SK-N-SH treated with all-trans-retinoic acid at 6 μM for 48 hours (cell line): ENCODE measurements around the gene KIT.
A peak's percentile ranks its signal among the peaks of the same experiment; 100 is the strongest.

Experiments
- ATAC-seq: fragments of 200-7000 bp; cut with Tn5 transposase; 3 replicates; pipeline ENCODE4 v1.9.1; 2020; ENCODE audit warnings: mild to moderate bottlenecking, moderate library complexity
- ARNTL ChIP-seq: fragments of 450-650 bp; formaldehyde crosslinking; IDR thresholded peaks from 2 replicates; pipeline ENCODE4 v1.5.0; 2020; ENCODE audit warnings: low read depth, mild to moderate bottlenecking, moderate library complexity, borderline replicate concordance
- BACH2 ChIP-seq: fragments of 250-450 bp; sonication (Bioruptor Pico); IDR thresholded peaks from 2 replicates; pipeline ENCODE4 v1.9.0; 2021; ENCODE audit warnings: mild to moderate bottlenecking, borderline replicate concordance
- CSDC2 ChIP-seq: fragments of 250-450 bp; sonication (Bioruptor Pico); IDR thresholded peaks from 2 replicates; pipeline ENCODE4 v1.5.0; 2020; ENCODE audit warnings: mild to moderate bottlenecking, moderate library complexity
- ESRRG ChIP-seq: fragments of 250-450 bp; sonication (Bioruptor Pico); IDR thresholded peaks from 2 replicates; pipeline ENCODE4 v1.6.1; 2021; ENCODE audit warnings: mild to moderate bottlenecking
- GLIS3 ChIP-seq: fragments of 250-450 bp; sonication (Bioruptor Pico); IDR thresholded peaks from 2 replicates; pipeline ENCODE4 v1.5.0; 2020; ENCODE audit warnings: mild to moderate bottlenecking, moderate library complexity
- ISL1 ChIP-seq: fragments of 250-450 bp; sonication (Bioruptor Pico); IDR thresholded peaks from 2 replicates; pipeline ENCODE4 v2.1.2; 2022; ENCODE audit warnings: mild to moderate bottlenecking, moderate library complexity
- PPARA ChIP-seq: fragments of 250-450 bp; sonication (Bioruptor Pico); IDR thresholded peaks from 2 replicates; pipeline ENCODE4 v1.5.0; 2020; ENCODE audit warnings: mild to moderate bottlenecking, borderline replicate concordance
- RARB ChIP-seq: fragments of 250-450 bp; sonication (Bioruptor Pico); IDR thresholded peaks from 2 replicates; pipeline ENCODE4 v1.8.0; 2021; ENCODE audit warnings: mild to moderate bottlenecking, moderate library complexity
- SNAI2 ChIP-seq: fragments of 250-450 bp; sonication (Bioruptor Pico); IDR thresholded peaks from 2 replicates; pipeline ENCODE4 v1.5.0; 2020; ENCODE audit warnings: mild to moderate bottlenecking, moderate library complexity
- TCF4 ChIP-seq: fragments of 250-450 bp; sonication (Bioruptor Pico); IDR thresholded peaks from 2 replicates; pipeline ENCODE4 v1.8.0; 2021; ENCODE audit warnings: mild to moderate bottlenecking, moderate library complexity, borderline replicate concordance
- ZC3H10 ChIP-seq: fragments of 250-450 bp; sonication (Bioruptor Pico); IDR thresholded peaks from 2 replicates; pipeline ENCODE4 v1.5.1; 2021; ENCODE audit warnings: mild to moderate bottlenecking, moderate library complexity
- ZFP3 ChIP-seq: fragments of 250-450 bp; sonication (Bioruptor Pico); IDR thresholded peaks from 2 replicates; pipeline ENCODE4 v1.5.0; 2020; ENCODE audit warnings: mild to moderate bottlenecking, moderate library complexity
- ZFP30 ChIP-seq: fragments of 450-650 bp; formaldehyde crosslinking; IDR thresholded peaks from 2 replicates; pipeline ENCODE4 v1.5.0; 2022; ENCODE audit warnings: mild to moderate bottlenecking, moderate library complexity
- ZNF565 ChIP-seq: fragments of 450-650 bp; formaldehyde crosslinking; conservative IDR thresholded peaks from 2 replicates; pipeline ENCODE4 v1.5.0; 2020; ENCODE audit warnings: low read depth, mild to moderate bottlenecking, moderate library complexity
- ZNF70 ChIP-seq: fragments of 450-650 bp; formaldehyde crosslinking; IDR thresholded peaks from 2 replicates; pipeline ENCODE4 v1.5.0; 2020; ENCODE audit warnings: mild to moderate bottlenecking, moderate library complexity
- ZNF8 ChIP-seq: fragments of 450-650 bp; formaldehyde crosslinking; IDR thresholded peaks from 2 replicates; pipeline ENCODE4 v1.5.0; 2020; ENCODE audit warnings: mild to moderate bottlenecking, moderate library complexity
- TF ChIP-seq, protein P1 (sequence below): fragments of 250-450 bp; sonication (Bioruptor Pico); IDR thresholded peaks from 2 replicates; pipeline ENCODE4 v1.5.1; 2021; ENCODE audit warnings: mild to moderate bottlenecking, moderate library complexity
- TF ChIP-seq, protein P2 (sequence below): fragments of 250-450 bp; sonication (Bioruptor Pico); IDR thresholded peaks from 2 replicates; pipeline ENCODE4 v1.5.0; 2020; ENCODE audit warnings: mild to moderate bottlenecking, moderate library complexity
- TF ChIP-seq, protein P3 (sequence below): fragments of 250-450 bp; sonication (Bioruptor Pico); IDR thresholded peaks from 2 replicates; pipeline ENCODE4 v1.8.0; 2020; ENCODE audit warnings: mild to moderate bottlenecking, moderate library complexity, borderline replicate concordance

Gene KIT

DNA sequence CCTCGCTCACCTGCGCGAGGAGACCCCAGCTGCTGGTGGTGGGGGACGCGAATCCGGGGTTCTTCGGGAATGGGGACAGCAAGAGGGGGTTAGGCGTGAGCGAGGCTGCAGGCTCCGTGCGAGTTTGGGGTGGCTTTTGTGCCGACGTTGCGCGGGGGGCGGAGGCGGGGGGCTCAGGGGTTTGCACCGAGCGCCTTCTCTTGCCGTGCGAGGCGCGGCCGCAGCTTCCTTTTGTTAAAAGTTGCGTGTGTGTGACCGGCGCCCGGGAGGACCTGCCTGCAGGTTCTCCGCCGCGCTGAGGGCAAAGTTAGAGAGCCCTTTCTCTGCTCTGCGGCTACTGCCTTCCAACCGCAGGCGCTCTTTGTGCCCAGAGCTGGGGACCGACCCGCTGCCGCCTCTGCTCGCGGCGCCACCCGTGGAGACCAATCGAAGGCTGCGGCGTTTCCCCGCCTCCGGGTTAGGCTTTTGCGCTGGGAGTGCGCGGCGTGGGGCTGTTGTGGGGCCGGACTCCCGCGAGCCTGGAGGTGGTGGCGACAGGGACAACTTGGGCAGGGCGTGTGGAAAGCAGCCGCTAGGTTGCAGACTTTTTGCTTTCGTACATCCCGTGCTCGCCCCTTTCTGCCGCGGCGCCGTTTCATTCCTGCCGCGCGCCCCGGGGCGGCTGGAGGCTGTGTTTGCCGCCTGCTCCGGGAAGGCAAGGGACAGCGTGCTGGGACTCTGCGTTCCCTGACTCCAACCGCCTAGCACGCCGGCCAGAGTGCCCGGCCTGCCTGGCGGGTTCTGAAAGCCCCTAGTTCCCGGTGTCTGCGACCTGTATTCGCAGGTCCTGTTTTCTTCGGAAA is 716 bp downstream of the KIT start:
- ATAC-seq, result peak; percentile 78

DNA sequence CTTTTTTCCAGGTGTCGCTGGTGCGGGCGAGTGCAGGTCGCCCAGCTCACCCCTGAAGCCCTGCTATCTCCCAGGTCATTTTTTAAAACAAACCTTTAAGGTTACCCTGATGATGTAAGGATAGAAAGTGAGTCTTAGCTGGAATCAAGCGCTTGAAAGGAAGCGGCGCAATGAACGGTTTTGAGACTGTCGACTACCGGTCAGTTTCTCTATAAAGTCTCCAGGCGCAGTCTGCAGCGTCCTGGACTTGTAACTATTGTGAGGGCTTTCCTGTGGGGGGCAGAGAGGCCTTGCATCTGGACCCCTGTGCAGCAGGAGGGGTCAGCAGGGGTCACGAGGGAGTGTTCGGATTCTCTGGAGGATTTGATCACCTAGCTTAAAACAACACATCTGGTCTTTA is 1.6 kb downstream of the KIT start:
- peak; percentile 18; the same call in 2 of the 3 replicates for ATAC-seq
- TF ChIP-seq ISL1 (CRISPR knock-in tag) (no peak), GLIS3 (CRISPR knock-in tag) (no peak), ZNF565 (CRISPR knock-in tag) (no peak), ESRRG (no peak), SNAI2 (CRISPR knock-in tag) (no peak), CSDC2 (no peak), ZC3H10 (no peak), BACH2 (CRISPR knock-in tag) (no peak), ZFP3 (CRISPR knock-in tag) (no peak), ZNF8 (CRISPR knock-in tag) (no peak)
- TF ChIP-seq, protein P1, sequence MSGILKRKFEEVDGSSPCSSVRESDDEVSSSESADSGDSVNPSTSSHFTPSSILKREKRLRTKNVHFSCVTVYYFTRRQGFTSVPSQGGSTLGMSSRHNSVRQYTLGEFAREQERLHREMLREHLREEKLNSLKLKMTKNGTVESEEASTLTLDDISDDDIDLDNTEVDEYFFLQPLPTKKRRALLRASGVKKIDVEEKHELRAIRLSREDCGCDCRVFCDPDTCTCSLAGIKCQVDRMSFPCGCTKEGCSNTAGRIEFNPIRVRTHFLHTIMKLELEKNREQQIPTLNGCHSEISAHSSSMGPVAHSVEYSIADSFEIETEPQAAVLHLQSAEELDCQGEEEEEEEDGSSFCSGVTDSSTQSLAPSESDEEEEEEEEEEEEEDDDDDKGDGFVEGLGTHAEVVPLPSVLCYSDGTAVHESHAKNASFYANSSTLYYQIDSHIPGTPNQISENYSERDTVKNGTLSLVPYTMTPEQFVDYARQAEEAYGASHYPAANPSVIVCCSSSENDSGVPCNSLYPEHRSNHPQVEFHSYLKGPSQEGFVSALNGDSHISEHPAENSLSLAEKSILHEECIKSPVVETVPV, result no peak
- TF ChIP-seq, protein P2, sequence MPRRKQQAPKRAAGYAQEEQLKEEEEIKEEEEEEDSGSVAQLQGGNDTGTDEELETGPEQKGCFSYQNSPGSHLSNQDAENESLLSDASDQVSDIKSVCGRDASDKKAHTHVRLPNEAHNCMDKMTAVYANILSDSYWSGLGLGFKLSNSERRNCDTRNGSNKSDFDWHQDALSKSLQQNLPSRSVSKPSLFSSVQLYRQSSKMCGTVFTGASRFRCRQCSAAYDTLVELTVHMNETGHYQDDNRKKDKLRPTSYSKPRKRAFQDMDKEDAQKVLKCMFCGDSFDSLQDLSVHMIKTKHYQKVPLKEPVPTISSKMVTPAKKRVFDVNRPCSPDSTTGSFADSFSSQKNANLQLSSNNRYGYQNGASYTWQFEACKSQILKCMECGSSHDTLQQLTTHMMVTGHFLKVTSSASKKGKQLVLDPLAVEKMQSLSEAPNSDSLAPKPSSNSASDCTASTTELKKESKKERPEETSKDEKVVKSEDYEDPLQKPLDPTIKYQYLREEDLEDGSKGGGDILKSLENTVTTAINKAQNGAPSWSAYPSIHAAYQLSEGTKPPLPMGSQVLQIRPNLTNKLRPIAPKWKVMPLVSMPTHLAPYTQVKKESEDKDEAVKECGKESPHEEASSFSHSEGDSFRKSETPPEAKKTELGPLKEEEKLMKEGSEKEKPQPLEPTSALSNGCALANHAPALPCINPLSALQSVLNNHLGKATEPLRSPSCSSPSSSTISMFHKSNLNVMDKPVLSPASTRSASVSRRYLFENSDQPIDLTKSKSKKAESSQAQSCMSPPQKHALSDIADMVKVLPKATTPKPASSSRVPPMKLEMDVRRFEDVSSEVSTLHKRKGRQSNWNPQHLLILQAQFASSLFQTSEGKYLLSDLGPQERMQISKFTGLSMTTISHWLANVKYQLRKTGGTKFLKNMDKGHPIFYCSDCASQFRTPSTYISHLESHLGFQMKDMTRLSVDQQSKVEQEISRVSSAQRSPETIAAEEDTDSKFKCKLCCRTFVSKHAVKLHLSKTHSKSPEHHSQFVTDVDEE (CRISPR knock-in tag), result no peak
- TF ChIP-seq, protein P3, sequence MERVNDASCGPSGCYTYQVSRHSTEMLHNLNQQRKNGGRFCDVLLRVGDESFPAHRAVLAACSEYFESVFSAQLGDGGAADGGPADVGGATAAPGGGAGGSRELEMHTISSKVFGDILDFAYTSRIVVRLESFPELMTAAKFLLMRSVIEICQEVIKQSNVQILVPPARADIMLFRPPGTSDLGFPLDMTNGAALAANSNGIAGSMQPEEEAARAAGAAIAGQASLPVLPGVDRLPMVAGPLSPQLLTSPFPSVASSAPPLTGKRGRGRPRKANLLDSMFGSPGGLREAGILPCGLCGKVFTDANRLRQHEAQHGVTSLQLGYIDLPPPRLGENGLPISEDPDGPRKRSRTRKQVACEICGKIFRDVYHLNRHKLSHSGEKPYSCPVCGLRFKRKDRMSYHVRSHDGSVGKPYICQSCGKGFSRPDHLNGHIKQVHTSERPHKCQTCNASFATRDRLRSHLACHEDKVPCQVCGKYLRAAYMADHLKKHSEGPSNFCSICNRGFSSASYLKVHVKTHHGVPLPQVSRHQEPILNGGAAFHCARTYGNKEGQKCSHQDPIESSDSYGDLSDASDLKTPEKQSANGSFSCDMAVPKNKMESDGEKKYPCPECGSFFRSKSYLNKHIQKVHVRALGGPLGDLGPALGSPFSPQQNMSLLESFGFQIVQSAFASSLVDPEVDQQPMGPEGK (CRISPR knock-in tag), result no peak

More for the DNA sequence above, 716 bp downstream of the KIT start:
- TF ChIP-seq ARNTL (CRISPR knock-in tag) (no peak), ZNF8 (CRISPR knock-in tag) (no peak), PPARA (CRISPR knock-in tag) (no peak), ZC3H10 (no peak), RARB (CRISPR knock-in tag) (no peak), ZFP30 (no peak), GLIS3 (CRISPR knock-in tag) (no peak), ZNF70 (no peak), ZFP3 (CRISPR knock-in tag) (no peak)
- TF ChIP-seq, protein P1, result no peak

DNA sequence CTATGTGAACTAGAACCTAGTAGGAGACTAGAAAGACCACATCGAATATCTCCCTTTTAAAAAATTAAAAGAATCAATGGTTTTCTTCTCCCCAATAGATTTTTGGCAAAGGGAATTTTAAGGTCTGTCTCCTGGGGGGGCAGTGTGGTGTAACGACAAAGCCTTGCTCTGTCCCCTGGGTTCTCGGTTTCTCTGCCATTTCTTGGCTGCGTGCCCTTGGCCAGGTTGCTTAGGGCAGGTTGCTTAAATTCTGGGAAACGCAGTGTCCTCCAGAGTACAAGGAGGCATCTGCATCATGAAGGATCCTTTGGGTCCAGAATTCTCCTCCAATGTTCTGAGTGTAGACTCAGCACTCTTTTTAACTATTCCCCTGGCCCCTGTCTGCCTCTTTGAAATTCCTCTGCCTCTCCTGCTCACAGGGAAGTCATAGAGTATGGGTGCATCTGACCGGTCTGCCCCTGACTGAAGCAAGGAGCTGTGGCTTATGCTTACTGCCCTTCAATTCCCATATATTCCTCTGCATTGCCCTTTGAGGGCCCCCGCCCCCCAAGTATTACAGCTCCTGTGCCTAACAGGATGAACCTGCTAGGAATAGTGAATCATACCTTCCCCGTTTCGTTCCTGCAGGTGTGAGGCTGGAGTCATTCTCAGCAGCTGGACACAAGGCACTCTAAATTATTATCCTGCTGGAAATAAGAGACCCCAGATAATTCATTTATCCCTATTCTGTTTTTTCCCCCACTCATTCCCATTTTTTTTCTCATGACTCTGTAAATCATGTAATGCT is 2.2 kb downstream of the KIT start:
- TF ChIP-seq ZC3H10 (no peak), ISL1 (CRISPR knock-in tag) (no peak), ESRRG (no peak), ZFP3 (CRISPR knock-in tag) (no peak), SNAI2 (CRISPR knock-in tag) (no peak), PPARA (CRISPR knock-in tag) (no peak), ZNF8 (CRISPR knock-in tag) (no peak), TCF4 (CRISPR knock-in tag) (no peak), GLIS3 (CRISPR knock-in tag) (no peak), ARNTL (CRISPR knock-in tag) (no peak)
- TF ChIP-seq, protein P1, result no peak
- TF ChIP-seq, protein P3 (CRISPR knock-in tag), result no peak
- TF ChIP-seq, all 23 proteins: peak for 0
- ATAC-seq, result no peak
